ENCODE measurements around the gene GLI2.

Gene GLI2

GRCh38 chr2:120735746-120736170 lies at the start of gene GLI2:
Gene GLI2 (plus strand): TSS chr2:120735868. CDS start chr2:120797321, 61,453 bp downstream.
- H3K27me3 ChIP-seq (ENCODE audit: control insufficient read depth in 1 of 2, insufficient read depth in 2 of 2, low read length in 2 of 2) = no peaks in the 10 kb centered on the region
- H3K9me3 ChIP-seq (ENCODE audit: control insufficient read depth in 2 of 2, low read length in 2 of 2) = no peaks in the 10 kb centered on the region
- no peaks in the 10 kb centered on the region for H3K36me3 ChIP-seq (ENCODE audit: control insufficient read depth in 2 of 2, insufficient read depth in 2 of 2, low read length in 2 of 2)
- peak within 1 kb of the TSS; percentile 70 for H3K27ac ChIP-seq (ENCODE audit: low read length)
- peaks cover 46% of the 10 kb centered on the region for H3K4me1 ChIP-seq (ENCODE audit: control insufficient read depth, insufficient read depth, low read length)
- H3K9ac ChIP-seq (ENCODE audit: low read length in 2 of 2) = peak within 1 kb of the TSS; percentile 51 to 63
- peak within 1 kb of the TSS; percentile 69 to 81 for H3K4me3 ChIP-seq (ENCODE audit: low read length in 2 of 2)

- no peak overlapping the region for H3K4me3 ChIP-seq (ENCODE audit: low read length in 2 of 2)
Measured at GRCh38 chr2:120685974-120686297, 49.7 kb upstream of the GLI2 start.

GRCh38 chr2:120686511-120687168 lies 49.0 kb upstream of the GLI2 start:
- Histone ChIP-seq H3K4me3 (ENCODE audit: low read length in 2 of 2) (no peak overlapping the region), H3K27me3 (ENCODE audit: control insufficient read depth in 1 of 2, insufficient read depth in 2 of 2, low read length in 2 of 2) (no peaks in the 10 kb centered on the region), H3K4me1 (ENCODE audit: control insufficient read depth, insufficient read depth, low read length) (peaks cover 8% of the 10 kb centered on the region), H3K27ac (ENCODE audit: low read length) (no peak overlapping the region), H3K9ac (ENCODE audit: low read length in 2 of 2) (no peak overlapping the region), H3K9me3 (ENCODE audit: control insufficient read depth in 2 of 2, low read length in 2 of 2) (no peaks in the 10 kb centered on the region), H3K36me3 (ENCODE audit: control insufficient read depth in 2 of 2, insufficient read depth in 2 of 2, low read length in 2 of 2) (no peaks in the 10 kb centered on the region)

More at GRCh38 chr2:120685974-120686297, 49.7 kb upstream of the GLI2 start:
- no peaks in the 10 kb centered on the region for H3K36me3 ChIP-seq (ENCODE audit: control insufficient read depth in 2 of 2, insufficient read depth in 2 of 2, low read length in 2 of 2)
- H3K27me3 ChIP-seq (ENCODE audit: control insufficient read depth in 1 of 2, insufficient read depth in 2 of 2, low read length in 2 of 2) = peaks cover 0 to 4% of the 10 kb centered on the region in 2 donors
- no peak overlapping the region for H3K9ac ChIP-seq (ENCODE audit: low read length in 2 of 2)
- H3K4me1 ChIP-seq (ENCODE audit: control insufficient read depth, insufficient read depth, low read length) = peaks cover 8% of the 10 kb centered on the region
- no peak overlapping the region for H3K27ac ChIP-seq (ENCODE audit: low read length)
- H3K9me3 ChIP-seq (ENCODE audit: control insufficient read depth in 2 of 2, low read length in 2 of 2) = no peaks in the 10 kb centered on the region

GRCh38 chr2:120687210-120687609 lies 48.5 kb upstream of the GLI2 start:
- H3K27ac ChIP-seq (ENCODE audit: low read length) = no peak overlapping the region
- no peaks in the 10 kb centered on the region for H3K36me3 ChIP-seq (ENCODE audit: control insufficient read depth in 2 of 2, insufficient read depth in 2 of 2, low read length in 2 of 2)
- H3K9ac ChIP-seq (ENCODE audit: low read length in 2 of 2) = no peak overlapping the region
- H3K4me3 ChIP-seq (ENCODE audit: low read length in 2 of 2) = no peak overlapping the region
- no peaks in the 10 kb centered on the region for H3K9me3 ChIP-seq (ENCODE audit: control insufficient read depth in 2 of 2, low read length in 2 of 2)
- H3K4me1 ChIP-seq (ENCODE audit: control insufficient read depth, insufficient read depth, low read length) = peaks cover 8% of the 10 kb centered on the region
- no peaks in the 10 kb centered on the region for H3K27me3 ChIP-seq (ENCODE audit: control insufficient read depth in 1 of 2, insufficient read depth in 2 of 2, low read length in 2 of 2)

GRCh38 chr2:120690521-120690920 lies 45.1 kb upstream of the GLI2 start:
- no peak overlapping the region for H3K9ac ChIP-seq (ENCODE audit: low read length in 2 of 2)
- no peaks in the 10 kb centered on the region for H3K36me3 ChIP-seq (ENCODE audit: control insufficient read depth in 2 of 2, insufficient read depth in 2 of 2, low read length in 2 of 2)
- no peak overlapping the region for H3K27ac ChIP-seq (ENCODE audit: low read length)
- H3K27me3 ChIP-seq (ENCODE audit: control insufficient read depth in 1 of 2, insufficient read depth in 2 of 2, low read length in 2 of 2) = peaks cover 7% of the 10 kb centered on the region in 2 donors
- no peak overlapping the region for H3K4me3 ChIP-seq (ENCODE audit: low read length in 2 of 2)
- peaks cover 3% of the 10 kb centered on the region for H3K4me1 ChIP-seq (ENCODE audit: control insufficient read depth, insufficient read depth, low read length)
- no peaks in the 10 kb centered on the region for H3K9me3 ChIP-seq (ENCODE audit: control insufficient read depth in 2 of 2, low read length in 2 of 2)

GRCh38 chr2:120691410-120691809 lies 44.3 kb upstream of the GLI2 start:
- no peaks in the 10 kb centered on the region for H3K36me3 ChIP-seq (ENCODE audit: control insufficient read depth in 2 of 2, insufficient read depth in 2 of 2, low read length in 2 of 2)
- H3K27me3 ChIP-seq (ENCODE audit: control insufficient read depth in 1 of 2, insufficient read depth in 2 of 2, low read length in 2 of 2) = peaks cover 7 to 9% of the 10 kb centered on the region in 2 donors
- no peak overlapping the region for H3K9ac ChIP-seq (ENCODE audit: low read length in 2 of 2)
- no peaks in the 10 kb centered on the region for H3K9me3 ChIP-seq (ENCODE audit: control insufficient read depth in 2 of 2, low read length in 2 of 2)
- no peak overlapping the region for H3K27ac ChIP-seq (ENCODE audit: low read length)
- peaks cover 6% of the 10 kb centered on the region for H3K4me1 ChIP-seq (ENCODE audit: control insufficient read depth, insufficient read depth, low read length)
- H3K4me3 ChIP-seq (ENCODE audit: low read length in 2 of 2) = no peak overlapping the region

- Histone ChIP-seq H3K36me3 (ENCODE audit: control insufficient read depth in 2 of 2, insufficient read depth in 2 of 2, low read length in 2 of 2) (no peaks in the 10 kb centered on the region), H3K9me3 (ENCODE audit: control insufficient read depth in 2 of 2, low read length in 2 of 2) (no peaks in the 10 kb centered on the region), H3K4me3 (ENCODE audit: low read length in 2 of 2) (no peak overlapping the region), H3K27me3 (ENCODE audit: control insufficient read depth in 1 of 2, insufficient read depth in 2 of 2, low read length in 2 of 2) (peaks cover 7 to 9% of the 10 kb centered on the region in 2 donors), H3K4me1 (ENCODE audit: control insufficient read depth, insufficient read depth, low read length) (peaks cover 6% of the 10 kb centered on the region), H3K27ac (ENCODE audit: low read length) (no peak overlapping the region), H3K9ac (ENCODE audit: low read length in 2 of 2) (no peak overlapping the region)
Measured at GRCh38 chr2:120692691-120693090, 43.0 kb upstream of the GLI2 start.

GRCh38 chr2:120693121-120693520 lies 42.5 kb upstream of the GLI2 start:
- H3K27ac ChIP-seq (ENCODE audit: low read length) = no peak overlapping the region
- no peaks in the 10 kb centered on the region for H3K36me3 ChIP-seq (ENCODE audit: control insufficient read depth in 2 of 2, insufficient read depth in 2 of 2, low read length in 2 of 2)
- peaks cover 7 to 9% of the 10 kb centered on the region in 2 donors for H3K27me3 ChIP-seq (ENCODE audit: control insufficient read depth in 1 of 2, insufficient read depth in 2 of 2, low read length in 2 of 2)
- peaks cover 6% of the 10 kb centered on the region for H3K4me1 ChIP-seq (ENCODE audit: control insufficient read depth, insufficient read depth, low read length)
- H3K4me3 ChIP-seq (ENCODE audit: low read length in 2 of 2) = no peak overlapping the region
- H3K9me3 ChIP-seq (ENCODE audit: control insufficient read depth in 2 of 2, low read length in 2 of 2) = no peaks in the 10 kb centered on the region
- no peak overlapping the region for H3K9ac ChIP-seq (ENCODE audit: low read length in 2 of 2)

GRCh38 chr2:120694034-120694433 lies 41.6 kb upstream of the GLI2 start:
- H3K27ac ChIP-seq (ENCODE audit: low read length) = no peak overlapping the region
- H3K4me3 ChIP-seq (ENCODE audit: low read length in 2 of 2) = no peak overlapping the region
- no peak overlapping the region for H3K9ac ChIP-seq (ENCODE audit: low read length in 2 of 2)
- no peaks in the 10 kb centered on the region for H3K9me3 ChIP-seq (ENCODE audit: control insufficient read depth in 2 of 2, low read length in 2 of 2)
- H3K4me1 ChIP-seq (ENCODE audit: control insufficient read depth, insufficient read depth, low read length) = peaks cover 6% of the 10 kb centered on the region
- peaks cover 7 to 11% of the 10 kb centered on the region in 2 donors for H3K27me3 ChIP-seq (ENCODE audit: control insufficient read depth in 1 of 2, insufficient read depth in 2 of 2, low read length in 2 of 2)
- no peaks in the 10 kb centered on the region for H3K36me3 ChIP-seq (ENCODE audit: control insufficient read depth in 2 of 2, insufficient read depth in 2 of 2, low read length in 2 of 2)

GRCh38 chr2:120697471-120697870 lies 38.2 kb upstream of the GLI2 start:
- peaks cover 6% of the 10 kb centered on the region for H3K4me1 ChIP-seq (ENCODE audit: control insufficient read depth, insufficient read depth, low read length)
- H3K36me3 ChIP-seq (ENCODE audit: control insufficient read depth in 2 of 2, insufficient read depth in 2 of 2, low read length in 2 of 2) = no peaks in the 10 kb centered on the region
- no peak overlapping the region for H3K4me3 ChIP-seq (ENCODE audit: low read length in 2 of 2)
- no peak overlapping the region for H3K9ac ChIP-seq (ENCODE audit: low read length in 2 of 2)
- no peaks in the 10 kb centered on the region for H3K9me3 ChIP-seq (ENCODE audit: control insufficient read depth in 2 of 2, low read length in 2 of 2)
- peaks cover 7 to 11% of the 10 kb centered on the region in 2 donors for H3K27me3 ChIP-seq (ENCODE audit: control insufficient read depth in 1 of 2, insufficient read depth in 2 of 2, low read length in 2 of 2)
- H3K27ac ChIP-seq (ENCODE audit: low read length) = no peak overlapping the region

GRCh38 chr2:120699292-120699691 lies 36.4 kb upstream of the GLI2 start:
- Histone ChIP-seq H3K4me1 (ENCODE audit: control insufficient read depth, insufficient read depth, low read length) (peaks cover 6% of the 10 kb centered on the region), H3K9ac (ENCODE audit: low read length in 2 of 2) (no peak overlapping the region), H3K4me3 (ENCODE audit: low read length in 2 of 2) (no peak overlapping the region), H3K9me3 (ENCODE audit: control insufficient read depth in 2 of 2, low read length in 2 of 2) (no peaks in the 10 kb centered on the region), H3K27ac (ENCODE audit: low read length) (no peak overlapping the region), H3K27me3 (ENCODE audit: control insufficient read depth in 1 of 2, insufficient read depth in 2 of 2, low read length in 2 of 2) (peaks cover 7 to 8% of the 10 kb centered on the region in 2 donors), H3K36me3 (ENCODE audit: control insufficient read depth in 2 of 2, insufficient read depth in 2 of 2, low read length in 2 of 2) (no peaks in the 10 kb centered on the region)
